ENCODE data around the gene TMEM254.
"Not testable (repeated sequence)": the region's sequence is repeated elsewhere in the genome, so short reads cannot be mapped to it uniquely, and the experiment has no call there.

The TMEM254 gene, protein sequence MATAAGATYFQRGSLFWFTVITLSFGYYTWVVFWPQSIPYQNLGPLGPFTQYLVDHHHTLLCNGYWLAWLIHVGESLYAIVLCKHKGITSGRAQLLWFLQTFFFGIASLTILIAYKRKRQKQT

DNA sequence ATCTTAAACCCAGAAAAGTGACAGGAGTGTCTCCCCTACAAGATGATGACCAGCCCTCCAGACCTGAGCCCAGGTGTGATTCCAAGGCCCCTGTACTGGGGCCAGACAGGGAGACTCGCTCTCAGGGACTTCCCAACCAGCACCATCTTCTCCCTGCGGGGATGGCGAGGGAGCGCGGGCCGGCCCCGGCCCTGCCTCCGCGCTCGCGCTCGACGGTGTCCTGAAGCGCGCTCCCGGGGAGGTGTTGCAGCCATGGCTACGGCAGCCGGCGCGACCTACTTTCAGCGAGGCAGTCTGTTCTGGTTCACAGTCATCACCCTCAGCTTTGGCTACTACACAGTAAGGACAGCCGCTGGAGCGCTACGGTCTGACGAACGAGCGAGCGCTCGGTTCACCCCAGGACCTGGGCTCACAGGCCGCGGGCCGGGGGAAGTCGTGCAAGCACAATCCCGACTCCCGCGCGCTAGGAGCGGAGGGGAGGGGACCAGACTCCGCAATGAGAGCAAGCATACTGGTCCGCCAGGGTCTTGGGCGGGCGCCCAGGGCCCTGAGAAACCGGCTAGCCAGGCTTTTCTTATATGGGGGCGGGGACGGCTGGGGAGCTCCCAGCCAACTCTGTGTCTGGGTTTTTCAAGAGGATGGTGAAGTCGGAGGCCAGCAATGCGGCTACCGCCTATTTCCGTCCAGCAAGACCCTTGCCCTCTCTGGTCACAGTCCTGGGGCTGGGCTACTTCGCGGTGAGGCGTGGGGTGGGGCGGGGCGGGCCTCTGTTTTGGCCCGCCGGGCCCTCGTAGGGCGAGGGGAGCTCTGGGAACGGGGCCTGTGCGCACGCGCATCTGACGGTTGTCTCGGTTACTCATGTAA is at the start of gene TMEM254:
Gene TMEM254, plus strand, starts transcription at position 218 of the 864 bp plus-strand sequence. Its CDS starts 35 bp downstream, at position 253.
- peak; percentile 97 for DNase-seq

DNA sequence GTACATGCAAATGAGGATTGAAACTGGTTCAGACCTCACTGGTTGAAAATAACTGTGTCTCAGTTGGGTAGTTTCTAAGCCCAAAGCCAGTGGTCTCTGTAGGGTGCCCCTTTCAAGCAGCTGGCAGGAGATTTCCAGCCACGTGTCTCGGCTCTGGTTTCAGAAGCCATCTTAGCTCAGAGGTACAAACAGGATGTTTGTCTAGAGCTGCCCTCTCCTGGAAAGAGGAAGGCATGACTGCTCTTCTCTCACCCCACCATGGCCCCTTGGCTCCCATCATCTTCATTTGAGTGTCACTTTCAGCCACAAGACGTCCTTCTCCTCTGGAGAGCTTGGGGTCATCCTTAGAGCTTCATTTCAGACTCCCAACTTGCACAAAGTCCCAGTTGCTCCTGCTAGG is 49.3 kb upstream of the TMEM254 start:
- peak; percentile 59 for DNase-seq

DNA sequence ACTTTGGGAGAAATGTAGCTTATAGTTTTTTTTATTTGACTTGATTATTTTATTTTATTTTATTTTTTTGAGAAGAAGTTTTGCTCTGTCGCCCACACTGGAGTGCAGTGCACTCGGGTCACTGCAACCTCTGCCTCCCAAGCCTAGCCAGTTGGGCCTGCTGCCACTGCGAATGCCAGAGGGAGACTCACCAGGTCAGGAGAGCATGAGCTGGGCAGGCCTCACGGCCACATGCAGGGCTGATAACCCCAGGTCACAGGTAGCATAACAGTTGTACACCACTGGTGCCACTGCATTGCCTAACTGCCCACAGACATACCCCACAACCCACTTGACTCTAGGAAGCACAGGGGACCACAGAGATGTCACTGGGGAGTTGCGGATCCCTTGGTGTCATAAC is 48.6 kb upstream of the TMEM254 start:
- not testable (repeated sequence) for DNase-seq

DNA sequence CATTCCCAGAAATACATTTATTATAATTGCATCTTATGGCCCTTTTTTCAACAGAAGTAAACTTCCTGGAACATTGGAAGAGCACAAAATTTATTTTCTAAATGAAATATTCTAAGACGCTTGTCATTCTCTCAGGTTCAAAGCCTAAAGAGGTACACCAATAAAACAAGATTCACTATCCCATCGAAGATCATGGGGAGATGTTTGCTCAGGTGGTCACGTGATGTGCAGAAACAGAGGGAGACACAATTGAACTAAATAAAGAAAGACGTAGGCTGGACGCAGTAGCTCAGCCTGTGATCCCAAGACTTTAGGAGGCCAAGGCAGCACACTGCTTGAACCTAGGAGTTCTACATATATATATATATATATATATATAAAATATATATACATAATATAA is 46.0 kb upstream of the TMEM254 start:
- DNase-seq: no peak

DNA sequence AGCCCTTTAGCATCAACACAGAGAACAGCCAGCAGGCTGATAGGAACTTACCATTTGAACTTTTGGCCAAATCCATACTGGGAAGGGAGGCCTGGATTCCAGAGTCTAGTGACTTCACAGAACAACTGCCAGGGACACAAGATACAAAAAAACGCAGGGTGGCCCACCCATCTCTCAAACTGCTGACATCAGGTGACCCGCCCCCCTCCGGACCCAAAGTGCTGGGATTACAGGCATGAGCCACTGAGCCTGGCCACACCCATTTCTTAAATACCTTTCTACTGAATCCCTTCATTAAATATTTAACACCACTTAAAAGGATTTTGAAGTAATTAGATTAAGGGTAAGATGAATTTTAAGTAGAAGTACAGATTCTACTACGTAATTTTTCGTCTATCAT is 43.7 kb upstream of the TMEM254 start:
- DNase-seq: not testable (repeated sequence)

DNA sequence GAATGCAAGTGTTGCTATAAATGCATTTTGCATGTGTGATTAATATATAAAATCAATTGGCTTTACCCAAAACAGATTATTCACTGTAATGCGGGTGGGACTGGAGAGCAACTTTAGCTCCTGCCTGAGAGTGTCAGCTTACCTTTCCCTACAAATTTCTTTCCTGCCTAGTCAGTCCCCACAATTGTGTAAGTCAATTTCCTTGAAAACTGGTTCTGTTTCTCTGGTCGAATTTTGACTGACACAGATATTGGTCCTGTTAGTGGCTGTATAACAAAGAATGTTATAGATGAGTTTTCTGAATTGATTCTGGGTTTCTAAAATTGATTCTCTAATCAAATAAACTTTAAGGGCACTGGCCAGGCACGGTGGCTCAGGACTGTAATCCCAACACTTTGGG is 43.0 kb upstream of the TMEM254 start:
- not testable (repeated sequence) for DNase-seq

DNA sequence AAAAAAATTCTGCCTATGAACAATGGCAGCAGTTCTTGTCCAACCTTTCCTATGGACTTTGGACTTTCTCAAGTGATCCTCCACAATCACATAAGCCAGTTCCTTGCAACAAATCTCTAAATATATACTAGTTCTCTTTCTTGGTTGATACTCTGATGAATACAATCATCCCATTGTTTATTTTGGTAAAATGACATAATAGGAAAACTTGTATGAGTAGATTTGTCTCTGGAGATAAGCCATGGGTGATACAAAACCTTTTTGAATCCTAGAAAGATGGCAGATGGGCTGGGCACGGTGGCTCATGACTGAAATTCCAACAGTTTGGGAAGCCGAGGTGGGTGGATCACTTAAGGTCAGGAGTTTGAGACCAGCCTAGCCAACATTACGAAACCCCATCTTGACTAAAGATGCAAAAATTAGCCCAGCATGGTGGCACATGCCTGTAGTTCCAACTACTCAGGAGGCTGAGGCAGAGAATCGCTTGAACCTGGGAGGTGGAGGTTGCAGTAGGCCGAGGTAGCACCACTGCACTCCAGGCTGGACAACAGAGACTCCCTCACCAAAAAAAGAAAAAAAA is 41.5 kb upstream of the TMEM254 start:
- not testable (repeated sequence) for DNase-seq

DNA sequence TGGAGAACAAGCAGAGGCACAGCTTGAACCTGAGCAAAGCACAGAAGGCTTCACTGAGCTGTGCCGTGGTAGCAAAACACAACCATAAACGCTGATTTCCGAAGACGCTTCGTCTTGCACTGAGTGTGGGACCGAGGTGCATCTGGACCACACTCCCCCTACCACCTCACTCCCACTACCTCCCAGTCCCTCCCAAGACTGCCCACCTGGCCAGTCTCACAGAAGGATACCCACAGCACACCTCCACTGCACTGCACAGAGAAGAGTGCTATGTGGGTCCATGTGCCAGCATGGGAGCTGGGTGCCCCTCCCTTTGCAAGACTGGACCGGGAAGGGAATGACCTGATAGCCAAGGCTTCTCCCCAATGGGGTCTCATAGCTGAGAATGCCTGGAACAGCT is 40.2 kb upstream of the TMEM254 start:
- DNase-seq: not testable (repeated sequence)

DNA sequence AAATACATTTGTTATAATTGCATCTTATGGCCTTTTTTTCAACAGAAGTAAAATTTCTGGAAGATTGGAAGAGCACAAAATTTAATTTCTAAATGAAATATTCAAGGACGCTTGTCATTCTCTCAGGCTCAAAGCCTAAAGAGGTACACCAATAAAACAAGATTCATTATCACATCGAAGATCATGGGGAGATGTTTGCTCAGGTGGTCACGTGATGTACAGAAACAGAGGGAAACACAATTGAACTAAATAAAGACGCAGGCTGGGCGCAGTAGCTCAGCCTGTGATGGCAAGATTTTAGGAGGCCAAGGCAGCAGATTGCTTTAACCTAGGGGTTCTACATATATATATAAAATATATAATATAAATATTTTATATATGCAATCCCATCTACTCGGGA is 37.3 kb upstream of the TMEM254 start:
- DNase-seq: no peak

DNA sequence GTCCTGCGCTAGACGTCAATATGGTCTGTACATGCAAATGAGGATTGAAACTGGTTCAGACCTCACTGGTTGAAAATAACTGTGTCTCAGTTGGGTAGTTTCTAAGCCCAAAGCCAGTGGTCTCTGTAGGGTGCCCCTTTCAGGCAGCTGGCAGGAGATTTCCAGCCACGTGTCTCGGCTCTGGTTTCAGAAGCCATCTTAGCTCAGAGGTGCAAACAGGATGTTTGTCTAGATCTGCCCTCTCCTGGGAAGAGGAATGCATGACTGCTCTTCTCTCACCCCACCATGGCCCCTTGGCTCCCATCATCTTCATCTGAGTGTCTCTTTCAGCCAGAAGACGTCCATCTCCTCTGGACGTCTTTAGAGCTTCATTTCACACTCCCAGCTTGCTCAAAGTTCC is 33.5 kb upstream of the TMEM254 start:
- not testable (repeated sequence) for DNase-seq

DNA sequence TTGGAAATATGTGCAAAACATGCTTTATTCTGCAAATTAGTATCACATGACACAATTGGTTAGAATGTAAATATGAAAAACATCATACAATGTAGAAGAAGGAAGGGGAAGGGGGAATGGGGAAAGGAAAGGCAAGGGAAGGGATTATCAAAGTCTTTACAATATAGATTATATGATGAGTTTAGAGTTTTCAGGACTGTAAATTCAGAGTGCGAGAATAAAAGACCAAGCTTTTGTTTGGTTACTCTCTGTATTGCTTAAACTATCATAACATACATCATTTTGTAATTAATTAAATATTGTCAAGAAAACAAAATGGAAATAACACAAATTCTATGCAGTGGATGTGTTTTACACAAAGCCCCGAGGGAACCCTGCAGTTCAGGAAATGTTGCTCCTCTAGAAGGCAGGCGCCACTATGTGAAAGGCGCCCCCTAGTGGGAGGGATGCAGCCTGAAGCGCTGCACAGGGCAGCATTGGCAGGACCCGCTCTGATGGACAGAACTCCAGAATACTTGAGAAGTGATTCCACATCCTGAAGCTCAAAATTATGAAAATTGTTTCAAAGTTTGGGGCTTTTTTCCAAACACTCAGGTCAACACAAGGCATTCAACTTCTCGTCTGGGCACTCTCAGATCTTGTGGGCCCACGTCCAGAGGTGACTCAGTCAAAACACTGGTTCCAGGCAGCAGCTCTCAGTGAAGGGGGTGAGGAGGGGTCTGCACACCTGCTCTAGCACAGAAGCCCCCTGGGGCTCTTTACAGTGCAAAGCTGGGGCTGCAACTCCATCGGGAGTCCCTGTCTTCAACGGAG is 31.6 kb upstream of the TMEM254 start:
- peak; percentile 88 for DNase-seq

DNA sequence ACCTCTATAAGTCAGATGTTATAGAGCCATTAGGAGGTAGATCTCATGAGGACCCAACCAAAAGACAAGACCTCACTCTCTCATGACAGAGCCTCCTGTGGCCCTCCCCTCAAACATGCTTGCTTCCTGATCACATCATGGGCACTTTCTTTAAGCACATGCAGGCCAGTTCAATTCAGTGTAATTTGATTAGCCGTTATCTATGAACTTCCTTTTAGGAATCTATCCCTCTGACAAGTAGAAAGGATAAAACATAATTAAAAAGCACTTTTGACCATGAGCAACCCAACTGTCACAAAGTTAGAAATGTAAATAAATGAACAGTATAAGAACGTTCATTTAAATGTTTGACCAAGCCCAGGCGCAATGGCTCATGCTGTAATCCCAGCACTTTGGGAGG is 27.7 kb upstream of the TMEM254 start:
- no peak for DNase-seq

DNA sequence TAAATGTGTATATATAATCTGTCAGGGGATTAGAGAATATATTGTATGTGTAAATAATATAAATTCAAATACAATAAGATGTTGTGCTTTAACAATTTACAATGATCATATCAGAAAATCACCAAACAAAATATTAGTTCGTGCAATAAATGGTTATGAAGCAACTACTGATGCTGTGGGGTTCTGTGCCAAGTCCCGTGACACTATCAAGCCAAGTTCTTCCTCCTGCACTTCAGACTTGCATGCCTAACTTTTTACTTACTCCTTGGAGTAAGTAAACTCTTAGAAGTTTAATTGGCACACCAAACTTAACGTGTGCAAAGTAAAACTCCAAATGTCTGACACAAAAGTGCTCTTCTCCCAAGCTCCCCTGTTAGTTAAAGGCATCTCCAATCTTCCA is 26.5 kb upstream of the TMEM254 start:
- no peak for DNase-seq

DNA sequence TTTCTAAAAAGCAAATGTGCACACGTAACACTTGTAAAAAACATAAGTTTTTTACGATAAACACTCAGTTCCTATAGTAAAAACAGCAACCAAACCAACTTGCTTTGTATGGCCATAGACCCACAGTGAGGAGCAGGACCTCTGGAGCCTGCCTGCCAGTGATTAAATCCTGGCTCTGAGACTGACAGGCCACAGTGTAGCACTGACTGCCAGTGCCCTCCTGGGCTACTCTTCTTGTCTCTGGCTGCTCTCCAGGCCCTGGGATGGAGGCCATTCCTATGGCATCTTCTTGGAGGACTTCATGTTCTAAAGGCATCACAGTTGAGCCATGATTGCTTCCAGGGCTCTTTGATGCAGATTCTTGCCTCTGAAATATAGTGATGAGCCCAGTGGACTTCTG is 22.7 kb upstream of the TMEM254 start:
- DNase-seq: no peak

DNA sequence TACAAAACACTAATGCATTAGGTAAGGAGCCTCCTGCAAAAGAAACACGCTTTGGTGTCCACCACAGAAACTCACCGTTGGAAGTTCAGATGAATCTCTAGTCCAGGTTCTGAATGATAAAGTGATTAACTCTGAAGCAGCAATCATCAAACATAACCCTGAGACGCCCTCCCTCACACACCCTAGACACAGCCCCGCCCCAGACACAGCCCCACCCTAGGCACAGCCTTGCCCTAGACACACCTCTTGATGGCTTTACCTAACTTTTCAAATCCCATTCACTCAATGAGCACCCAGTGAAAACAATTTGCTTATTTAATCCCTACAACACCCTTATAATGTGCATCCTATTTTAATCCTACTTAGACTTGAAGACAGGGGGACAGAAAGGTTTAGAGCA is 21.3 kb upstream of the TMEM254 start:
- no peak for DNase-seq

DNA sequence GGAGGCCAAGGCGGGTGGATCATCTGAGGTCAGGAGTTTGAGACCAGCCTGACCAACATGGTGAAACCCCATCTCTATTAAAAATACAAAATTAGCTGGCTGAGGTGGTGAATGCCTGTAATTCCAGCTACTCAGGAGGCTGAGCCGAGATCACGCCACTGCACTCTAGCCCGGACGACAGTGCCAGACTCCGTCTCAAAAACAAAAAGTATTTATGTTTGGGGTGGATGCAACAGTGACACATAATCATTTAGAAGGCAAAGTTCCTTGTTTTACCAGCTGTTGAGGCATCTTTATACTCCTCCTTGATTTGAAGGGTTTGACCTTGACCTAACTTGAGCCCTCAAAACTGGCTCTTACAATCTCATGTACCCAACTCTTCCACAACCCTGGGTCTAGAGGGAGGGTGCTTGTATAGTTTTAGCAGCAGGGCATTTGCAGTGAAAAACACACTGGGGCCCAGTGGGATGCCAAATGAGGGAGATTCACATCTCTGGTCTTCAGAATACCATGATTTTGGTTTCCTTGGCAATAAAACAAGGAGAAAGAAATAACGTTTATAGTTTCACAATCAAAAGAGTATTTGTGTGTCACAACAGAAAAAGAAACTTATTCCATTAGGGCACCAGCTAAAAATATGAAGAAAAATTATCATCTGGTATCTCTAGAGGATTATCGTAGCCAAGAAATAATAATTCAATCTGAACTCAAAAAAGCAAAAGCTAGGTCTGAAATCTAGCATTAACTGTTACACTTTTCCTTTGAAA is 14.2 kb upstream of the TMEM254 start:
- DNase-seq: no peak

DNA sequence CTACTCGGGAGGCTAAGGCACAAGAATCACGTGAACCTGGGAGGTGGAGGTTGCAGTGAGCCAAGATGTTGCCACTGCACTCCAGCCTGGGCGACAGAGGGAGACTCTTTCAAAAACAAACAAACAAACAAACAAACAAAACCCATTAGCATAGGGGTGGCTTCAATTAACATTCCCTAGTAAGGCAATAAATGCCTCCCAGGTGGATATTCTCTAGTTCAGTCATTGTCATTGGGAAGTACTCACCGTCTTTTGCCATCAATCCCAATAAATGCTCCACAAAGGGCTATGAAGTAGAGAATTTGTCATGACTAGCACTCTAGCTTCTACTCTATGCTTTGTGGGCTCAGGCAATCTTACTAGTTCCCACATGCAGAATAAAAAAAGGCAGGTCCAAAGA is 11.7 kb upstream of the TMEM254 start:
- DNase-seq: no peak

DNA sequence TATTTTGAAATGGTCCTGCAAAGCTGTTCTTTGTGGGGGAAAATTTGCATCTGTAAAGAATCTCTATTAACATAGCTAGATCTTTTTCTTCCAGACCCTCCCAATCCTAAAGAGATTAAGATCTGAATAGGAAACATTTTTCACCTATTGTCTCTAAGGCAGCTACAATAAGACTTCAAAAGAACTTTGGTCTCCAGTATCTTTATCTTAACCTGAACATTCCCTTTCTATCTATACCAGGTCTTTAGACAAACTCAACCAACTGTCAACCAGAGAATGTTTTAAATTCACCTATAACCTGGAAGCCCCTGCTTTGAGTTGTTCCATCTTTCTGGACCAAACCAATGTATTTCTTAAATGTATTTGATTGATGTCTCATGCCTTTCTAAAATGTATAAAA is 10.6 kb upstream of the TMEM254 start:
- DNase-seq: not testable (repeated sequence)

DNA sequence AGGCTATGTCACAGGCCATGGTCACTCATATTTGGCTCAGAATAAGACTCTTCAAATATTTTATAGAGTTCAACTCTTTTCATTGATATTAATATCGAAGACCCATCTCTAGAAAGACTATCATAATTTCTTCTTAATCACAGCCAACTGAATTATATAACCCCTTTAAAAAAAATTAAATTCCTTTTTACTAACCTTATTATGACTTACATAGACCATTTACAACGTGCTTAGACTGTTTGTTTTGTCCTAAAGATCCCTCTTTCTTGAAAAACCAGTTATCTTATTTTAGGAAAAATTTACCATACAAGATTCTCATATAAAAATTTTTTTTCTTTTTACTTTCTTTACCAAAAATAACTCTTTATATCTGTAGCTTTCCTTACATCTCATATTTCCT is 10.2 kb upstream of the TMEM254 start:
- DNase-seq: no peak

DNA sequence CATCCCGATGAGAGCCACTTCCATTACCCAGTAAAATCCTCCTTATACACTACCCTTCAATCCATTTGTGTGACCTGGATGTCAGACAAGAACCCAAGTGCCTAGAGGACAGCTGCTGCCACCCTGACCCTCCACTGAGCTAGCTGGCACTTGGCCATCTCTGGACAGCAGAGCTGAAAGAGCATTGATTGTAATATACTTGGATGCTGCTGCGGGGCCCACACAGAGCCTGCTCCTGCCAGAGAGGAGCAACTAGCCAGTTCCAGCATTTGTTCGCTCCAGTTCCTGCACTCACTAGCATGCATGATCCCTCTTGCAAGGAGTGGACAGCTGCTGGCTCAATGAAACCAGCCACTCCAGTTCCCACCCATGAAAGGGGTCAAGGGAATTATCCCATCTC is 8.4 kb upstream of the TMEM254 start:
- no peak for DNase-seq

DNA sequence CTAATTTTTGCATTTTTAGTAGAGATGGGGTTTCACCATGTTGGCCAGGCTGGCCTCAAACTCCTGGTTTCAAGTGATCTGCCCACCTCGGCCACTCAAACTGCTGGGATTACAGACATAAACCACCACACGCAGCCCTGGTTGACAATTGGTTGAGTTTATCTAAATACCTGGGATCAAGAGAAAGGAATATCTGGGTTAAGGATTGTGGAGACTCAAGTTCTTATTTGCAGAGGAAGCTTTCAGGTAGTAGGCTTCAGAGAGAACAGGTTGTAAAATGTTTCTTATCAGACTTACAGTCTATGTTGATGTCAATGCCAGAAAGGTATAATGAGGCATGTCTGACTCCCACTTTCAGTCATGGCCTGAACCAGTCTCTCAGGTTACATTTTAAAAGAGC is 5.9 kb upstream of the TMEM254 start:
- DNase-seq: no peak

DNA sequence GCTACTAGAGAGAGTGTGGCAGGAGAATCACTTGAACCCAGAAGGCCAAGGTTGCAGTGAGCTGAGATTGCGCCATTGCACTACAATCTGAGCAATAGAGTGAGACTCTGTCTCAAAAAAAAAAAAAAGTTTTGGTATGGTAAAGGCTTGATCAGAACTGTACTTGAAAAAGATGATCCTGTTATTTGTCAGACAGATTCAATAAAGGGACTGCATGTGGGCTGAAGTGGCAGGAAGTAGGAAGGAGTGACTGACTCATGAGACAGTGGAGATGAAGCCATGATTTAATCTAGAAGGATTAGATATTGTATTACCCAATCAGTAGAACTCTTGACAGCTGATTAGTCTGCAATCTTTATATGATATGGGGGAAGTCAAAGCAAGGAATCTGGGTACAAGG is 2.7 kb upstream of the TMEM254 start:
- peak; percentile 34 for DNase-seq

Data from hematopoietic multipotent progenitor cell treated with erythropoietin and hydrocortisone succinate and interleukin-3 and kit ligand, for 6 days (in vitro differentiated cells).